Prostate gland (tissue), 2 donors: Measurements from ENCODE around the gene PANK4.

Experiments used
- POLR2A ChIP-seq: fragments of 450-650 bp; IDR thresholded peaks from one replicate; pipeline ENCODE4 v1.6.1; 2016; ENCODE audit warnings: antibody characterized with exemption, mild to moderate bottlenecking
- POLR2AphosphoS5 ChIP-seq: sonication (generic); formaldehyde crosslinking; IDR thresholded peaks from one replicate; pipeline ENCODE4 v1.6.1; 2017; ENCODE audit warnings: antibody characterized with exemption
- TF ChIP-seq, protein P1 (sequence below), 4 experiments: fragments of 200-600 bp in 2 of 4; fragments of 450-650 bp in 2 of 4; sonication (generic) in 2 of 4; IDR thresholded peaks; 1 replicate in 3 of 4; 2 replicates in 1 of 4; pipeline ENCODE4 v1.5.1; 2016 to 2019; ENCODE audit warnings: antibody characterized with exemption in 4 of 4, mild to moderate bottlenecking in 2 of 4, moderate library complexity in 2 of 4

GRCh38 chr1:2563205-2563604 is 36.8 kb upstream of the PANK4 start:
- TF ChIP-seq POLR2A = no peak
- TF ChIP-seq, protein P1, sequence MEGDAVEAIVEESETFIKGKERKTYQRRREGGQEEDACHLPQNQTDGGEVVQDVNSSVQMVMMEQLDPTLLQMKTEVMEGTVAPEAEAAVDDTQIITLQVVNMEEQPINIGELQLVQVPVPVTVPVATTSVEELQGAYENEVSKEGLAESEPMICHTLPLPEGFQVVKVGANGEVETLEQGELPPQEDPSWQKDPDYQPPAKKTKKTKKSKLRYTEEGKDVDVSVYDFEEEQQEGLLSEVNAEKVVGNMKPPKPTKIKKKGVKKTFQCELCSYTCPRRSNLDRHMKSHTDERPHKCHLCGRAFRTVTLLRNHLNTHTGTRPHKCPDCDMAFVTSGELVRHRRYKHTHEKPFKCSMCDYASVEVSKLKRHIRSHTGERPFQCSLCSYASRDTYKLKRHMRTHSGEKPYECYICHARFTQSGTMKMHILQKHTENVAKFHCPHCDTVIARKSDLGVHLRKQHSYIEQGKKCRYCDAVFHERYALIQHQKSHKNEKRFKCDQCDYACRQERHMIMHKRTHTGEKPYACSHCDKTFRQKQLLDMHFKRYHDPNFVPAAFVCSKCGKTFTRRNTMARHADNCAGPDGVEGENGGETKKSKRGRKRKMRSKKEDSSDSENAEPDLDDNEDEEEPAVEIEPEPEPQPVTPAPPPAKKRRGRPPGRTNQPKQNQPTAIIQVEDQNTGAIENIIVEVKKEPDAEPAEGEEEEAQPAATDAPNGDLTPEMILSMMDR (IDR thresholded peaks at IDR 0.05) = no peak
- no peak for TF ChIP-seq POLR2AphosphoS5
